HepG2 (cell line): ENCODE measurements around the gene PDXDC1. TPM values are rescaled to one million over a fixed set of nuclear protein-coding genes. Genes with fewer than 3 reads are reported as not detected.
A peak's percentile ranks its signal among the peaks of the same experiment; 100 is the strongest.

Experiments
- HNRNPH1 ChIP-seq: fragments of 200-400 bp; formaldehyde crosslinking; optimal IDR thresholded peaks from 2 replicates; pipeline ENCODE3; 2017; ENCODE audit warnings: mild to moderate bottlenecking, low read depth, low read length
- KDM5A ChIP-seq: fragments of 200-600 bp; sonication (generic); IDR thresholded peaks from 2 replicates; pipeline ENCODE4 v1.7.0; 2018; ENCODE audit warnings: antibody characterized with exemption, mild to moderate bottlenecking, low read length, borderline replicate concordance
- KDM6A ChIP-seq: IDR thresholded peaks from 2 replicates; pipeline ENCODE4 v1.6.1; 2016; ENCODE audit warnings: low read depth
- KIAA2018 ChIP-seq: sonication (generic); formaldehyde crosslinking; IDR thresholded peaks from 2 replicates; pipeline ENCODE4 v1.5.0; 2020; ENCODE audit warnings: mild to moderate bottlenecking, missing genetic modification reagents, borderline replicate concordance
- KLF12 ChIP-seq: sonication (generic); formaldehyde crosslinking; IDR thresholded peaks from 2 replicates; pipeline ENCODE4 v1.4.0; 2020; ENCODE audit warnings: missing genetic modification reagents, borderline replicate concordance
- MTA1 ChIP-seq: sonication (generic); formaldehyde crosslinking; IDR thresholded peaks from 2 replicates; pipeline ENCODE4 v1.4.0; 2020; ENCODE audit warnings: missing genetic modification reagents, mild to moderate bottlenecking, borderline replicate concordance
- MYPOP ChIP-seq: sonication (generic); formaldehyde crosslinking; IDR thresholded peaks from 2 replicates; pipeline ENCODE4 v1.8.1; 2023; ENCODE audit warnings: mild to moderate bottlenecking, moderate library complexity, missing genetic modification reagents
- RNF2 ChIP-seq: fragments of 450-650 bp; conservative IDR thresholded peaks from 2 replicates; pipeline ENCODE4 v1.6.1; 2016; ENCODE audit warnings: low read depth
- TMF1 ChIP-seq: sonication (generic); formaldehyde crosslinking; IDR thresholded peaks from 2 replicates; pipeline ENCODE4 v1.8.1; 2022; ENCODE audit warnings: low read depth, missing genetic modification reagents
- ZBTB10 ChIP-seq: sonication (generic); formaldehyde crosslinking; IDR thresholded peaks from 2 replicates; pipeline ENCODE4 v1.4.0; 2020; ENCODE audit warnings: missing genetic modification reagents, borderline replicate concordance
- ZBTB2 ChIP-seq: sonication (generic); formaldehyde crosslinking; IDR thresholded peaks from 2 replicates; pipeline ENCODE4 v1.8.0; 2022; ENCODE audit warnings: low read depth, missing genetic modification reagents
- ZNF468 ChIP-seq: sonication (generic); formaldehyde crosslinking; IDR thresholded peaks from 2 replicates; pipeline ENCODE4 v1.8.0; 2022; ENCODE audit warnings: mild to moderate bottlenecking, moderate library complexity, missing genetic modification reagents
- ZNF589 ChIP-seq: sonication (generic); formaldehyde crosslinking; conservative IDR thresholded peaks from 2 replicates; pipeline ENCODE4 v1.8.0; 2022; ENCODE audit warnings: mild to moderate bottlenecking, moderate library complexity, missing genetic modification reagents
- ZSCAN20 ChIP-seq: sonication (generic); formaldehyde crosslinking; IDR thresholded peaks from 2 replicates; pipeline ENCODE4 v1.4.0; 2020; ENCODE audit warnings: missing genetic modification reagents, mild to moderate bottlenecking, borderline replicate concordance
- polyA plus RNA-seq, 8 experiments: library from polyadenylated mRNA; depleted of rRNA in 3 of 8; stranded (reverse) in 7 of 8; unstranded in 1 of 8; fragments of >200 nt; fragmentation: Illumina TruSeq in 4 of 8; extraction: Trizol in 4 of 8; gene quantifications; 2 replicates each; pipeline versions ENCODE4 v1.2.1 to v1.2.3, GENCODE V29; 2011 to 2016; ENCODE audit warnings: low read depth in 4 of 8, missing spikeins in 1 of 8, mixed read lengths in 1 of 8; ENCODE audit not compliant: insufficient read depth in 1 of 8
- total RNA-seq, 5 experiments: library from RNA; depleted of rRNA; stranded (reverse); fragments of >200 nt; fragmentation: Illumina TruSeq; extraction: Trizol; gene quantifications; 2 replicates each; pipeline ENCODE4 v1.2.3, GENCODE V29; 2016; ENCODE audit warnings: low read depth in 1 of 5

The PDXDC1 gene
- total and polyA plus RNA-seq, 2 of the 13 experiments (the other 11 are each of a cell fraction or from before 2014, with no cell fraction given) = 133 to 169 TPM

- no peak; the same call in 1 of the 2 replicates for TF ChIP-seq ZBTB10 (CRISPR knock-in tag)
- TF ChIP-seq KDM5A = peak; percentile 55; the same call in 1 of the 2 replicates
- peak; percentile 70; the same call in 1 of the 2 replicates for TF ChIP-seq MYPOP
- peak; percentile 80; the same call in 1 of the 2 replicates for TF ChIP-seq ZNF468
- TF ChIP-seq KDM6A = no peak
- no peak for TF ChIP-seq RNF2
- peak; percentile 19; the same call in 1 of the 2 replicates for TF ChIP-seq TMF1 (CRISPR knock-in tag)
- no peak for TF ChIP-seq KIAA2018 (CRISPR knock-in tag)
- peak; percentile 28; the same call in 1 of the 2 replicates for TF ChIP-seq ZNF589 (CRISPR knock-in tag)
- peak; percentile 85; the same call in 1 of the 2 replicates for TF ChIP-seq ZBTB2 (CRISPR knock-in tag)
- no peak for TF ChIP-seq HNRNPH1
- TF ChIP-seq MTA1 (CRISPR knock-in tag) = no peak; the same call in 1 of the 2 replicates
- TF ChIP-seq KLF12 (CRISPR knock-in tag) = peak; percentile 57
- peak; percentile 91; the same call in 1 of the 2 replicates for TF ChIP-seq ZSCAN20 (CRISPR knock-in tag)
These were observed 80.6 kb downstream of the PDXDC1 start (continued) for GRCh38 chr16:15055141-15056053.
